HG03575 (cell line): ENCODE results near the gene MLIP.

Experiments
- ATAC-seq: cut with Tn5 transposase; IDR thresholded peaks from one replicate; pipeline ENCODE4 v1.9.1; 2021; ENCODE audit not compliant: unreplicated experiment, insufficient number of reproducible peaks, low FRiP score; ENCODE audit errors: extremely low read depth

The MLIP gene

DNA sequence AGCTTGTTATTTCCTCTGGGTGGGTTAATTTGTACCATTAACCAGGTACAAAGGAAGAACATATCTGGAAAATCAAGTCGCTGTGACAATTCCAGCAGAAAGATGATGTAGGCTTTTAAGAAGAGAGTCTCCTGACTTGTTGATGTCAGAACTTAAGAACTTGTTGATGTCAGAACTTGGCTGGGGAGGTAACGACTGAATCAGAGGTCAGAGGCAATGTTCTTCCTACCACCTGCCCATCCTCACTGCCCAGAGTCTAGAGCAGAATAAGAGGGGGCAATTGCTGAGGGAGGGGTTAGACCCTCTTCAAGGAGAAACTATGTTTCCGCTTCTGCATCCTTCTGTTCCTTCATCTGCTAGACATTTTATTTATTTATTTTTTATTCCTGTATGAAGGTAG is 18.9 kb downstream of the MLIP start:
- ATAC-seq, result no peak

DNA sequence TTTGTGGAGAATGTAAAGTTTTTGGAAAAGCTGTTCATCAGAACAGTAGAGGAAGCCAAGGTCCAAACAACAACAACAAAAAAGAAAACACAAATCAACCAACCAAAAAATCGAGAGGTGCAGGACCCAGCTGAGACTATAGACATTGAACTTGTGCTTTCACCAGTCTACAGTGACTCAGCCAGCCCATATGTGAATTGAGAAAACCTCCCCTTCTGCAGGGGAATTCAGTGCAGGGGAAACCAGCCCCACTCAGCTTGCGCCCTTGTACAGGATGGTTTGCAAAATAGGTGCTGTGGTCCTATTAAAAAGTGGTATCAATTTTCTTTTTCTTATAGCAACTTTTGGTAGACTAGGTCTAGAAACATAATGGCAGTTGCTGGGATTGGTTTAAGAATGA is 21.3 kb downstream of the MLIP start:
- ATAC-seq, result no peak

DNA sequence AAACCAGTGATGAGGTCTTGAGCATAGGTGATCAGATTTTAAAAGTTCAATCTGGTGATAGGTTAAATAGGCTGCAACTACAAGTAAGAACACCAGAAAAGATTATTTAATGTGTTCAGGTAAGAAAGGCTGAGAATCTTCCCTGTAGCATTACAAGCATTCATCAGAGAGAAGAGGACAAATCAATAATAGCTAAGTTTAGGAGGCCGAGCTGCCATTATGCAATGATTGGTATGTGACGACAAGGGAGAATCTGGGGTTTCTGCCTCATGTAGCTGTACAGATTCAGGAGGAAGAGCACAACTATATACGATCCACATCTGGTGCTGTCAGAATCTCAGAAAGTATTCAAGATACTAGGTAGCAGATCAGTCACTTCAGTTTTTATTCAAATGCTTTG is 21.9 kb downstream of the MLIP start:
- ATAC-seq, result no peak

DNA sequence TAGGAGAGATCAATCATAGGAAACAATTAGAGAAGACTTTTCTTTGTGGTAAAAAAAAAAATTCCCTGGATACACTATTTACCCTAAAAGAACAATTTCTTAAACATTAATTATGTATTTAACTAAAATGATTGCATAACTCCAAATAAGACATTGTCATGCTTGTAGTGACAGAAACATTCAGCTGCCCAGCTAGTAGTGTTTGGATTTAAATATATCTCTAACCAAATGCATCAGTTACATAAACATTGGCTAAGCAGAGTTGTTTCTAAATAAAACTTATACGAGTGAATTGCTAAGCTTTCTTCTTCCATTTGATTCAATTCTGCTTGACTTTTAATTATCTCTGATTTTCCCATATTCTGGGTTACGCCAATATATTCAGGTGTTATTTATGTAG is 23.7 kb downstream of the MLIP start:
- no peak for ATAC-seq

DNA sequence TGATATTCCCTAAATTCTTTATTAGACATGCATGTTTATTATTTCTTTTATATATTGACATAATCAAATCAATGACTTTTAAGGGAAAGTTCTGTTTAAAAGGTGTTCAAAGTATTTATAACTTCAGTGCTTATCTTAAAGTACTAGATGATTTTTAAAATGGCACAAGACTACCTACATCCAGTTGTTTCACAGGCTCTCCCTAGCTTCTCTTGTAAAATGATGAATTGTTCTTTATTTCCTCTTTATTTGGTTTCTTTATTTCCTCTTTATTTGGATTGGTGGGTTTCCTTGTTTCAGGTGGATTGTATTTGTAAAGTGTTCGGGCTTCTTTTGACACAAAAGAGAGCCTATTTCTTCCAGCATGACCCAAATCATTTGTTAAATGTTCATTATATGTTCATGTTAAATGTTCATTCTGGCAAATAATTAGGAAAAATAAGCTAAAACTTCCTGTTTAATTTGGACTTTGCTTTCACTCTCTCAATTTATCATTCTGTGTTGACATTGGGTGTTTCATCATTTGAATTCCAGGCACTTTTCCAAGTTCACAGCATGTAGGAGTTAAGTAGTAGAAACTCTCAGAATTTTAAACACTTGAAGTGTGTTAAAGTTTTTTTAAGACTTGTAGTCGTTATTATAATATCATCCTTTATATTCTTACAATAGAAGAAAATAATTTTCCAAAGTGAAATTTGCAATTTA is 24.6 kb downstream of the MLIP start:
- ATAC-seq, result no peak

DNA sequence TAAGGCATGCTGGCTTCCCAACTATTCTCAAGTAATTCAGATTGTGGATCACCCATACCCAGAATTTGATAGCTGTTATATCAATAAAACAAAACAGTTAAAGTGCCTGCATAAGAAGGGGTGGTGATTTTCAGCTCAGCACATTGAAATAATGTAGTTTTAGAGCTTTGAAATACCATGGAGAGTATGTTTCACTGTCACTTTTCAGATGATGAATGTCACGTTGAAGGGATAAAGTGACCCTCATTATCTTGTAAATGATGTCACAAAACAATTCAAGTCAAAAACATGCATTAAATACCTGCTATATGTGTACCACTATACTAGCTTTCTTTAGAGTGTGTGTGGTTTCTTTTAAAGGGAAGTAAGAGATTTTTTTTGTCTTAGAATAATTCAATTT is 27.6 kb downstream of the MLIP start:
- ATAC-seq, result no peak

DNA sequence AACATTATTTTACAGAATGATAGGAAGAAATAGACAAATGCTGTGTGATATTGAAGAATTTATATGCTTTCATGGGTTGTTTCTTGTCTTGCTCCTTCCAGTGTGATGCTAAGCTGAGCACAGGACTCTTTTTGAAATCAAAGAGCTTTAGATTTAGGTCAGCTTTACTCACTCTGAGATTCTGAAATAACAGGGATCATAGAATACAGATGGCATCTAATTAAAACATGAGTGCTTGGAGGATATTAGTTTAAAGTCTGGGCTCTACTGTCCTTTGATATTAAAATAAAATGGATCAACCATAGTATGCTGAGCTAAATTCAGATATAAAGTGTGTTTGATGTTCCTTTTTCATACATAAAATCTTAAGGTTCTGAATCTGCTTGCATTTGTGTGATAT is 29.6 kb downstream of the MLIP start:
- ATAC-seq, result no peak

DNA sequence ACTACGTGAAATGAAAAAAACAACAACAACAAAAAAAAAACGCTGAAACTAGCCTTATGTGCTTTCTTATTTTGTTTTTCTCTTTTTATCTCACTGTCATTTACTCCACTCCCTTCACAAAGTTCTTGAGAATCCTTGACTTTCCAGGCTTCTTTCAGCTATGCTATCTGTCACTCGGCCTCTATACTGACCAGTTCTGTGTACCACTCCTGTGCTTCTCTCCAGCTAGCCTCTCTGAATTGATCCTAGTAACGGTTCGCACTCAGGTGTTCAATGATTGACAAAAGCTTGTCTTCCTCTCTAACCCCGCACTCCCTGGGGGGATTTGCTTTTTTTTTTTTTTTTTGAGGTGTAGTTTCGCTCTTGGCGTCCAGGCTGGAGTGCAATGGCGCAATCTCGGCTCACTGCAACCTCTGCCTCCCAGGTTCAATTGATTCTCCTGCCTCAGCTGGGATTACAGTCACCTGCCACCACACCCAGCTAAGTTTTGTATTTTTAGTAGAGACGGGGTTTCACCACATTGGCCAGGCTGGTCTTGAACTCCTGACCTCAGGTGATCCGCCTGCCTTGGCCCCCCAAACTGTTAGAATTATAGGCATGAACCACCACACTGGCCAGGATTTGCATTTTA is 31.8 kb downstream of the MLIP start:
- ATAC-seq, result no peak

DNA sequence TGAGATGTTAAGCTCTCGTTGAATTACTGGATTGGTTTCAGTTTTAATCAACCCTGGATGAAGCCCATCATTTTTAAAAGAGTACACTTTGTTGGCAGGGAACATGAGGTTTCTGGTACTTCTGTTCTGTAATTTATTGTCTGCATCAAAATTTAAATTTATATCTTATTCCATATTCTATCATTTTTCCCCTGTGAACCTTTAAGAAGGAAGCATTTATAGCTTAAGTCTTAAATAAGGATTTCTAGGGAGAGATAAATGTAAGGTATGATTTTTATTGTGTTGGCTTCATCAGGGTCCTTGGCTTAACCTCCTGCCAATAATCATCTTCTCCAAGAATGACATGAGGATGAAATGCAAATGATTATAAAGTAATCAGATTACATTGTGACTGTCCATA is 40.6 kb downstream of the MLIP start:
- no peak for ATAC-seq

DNA sequence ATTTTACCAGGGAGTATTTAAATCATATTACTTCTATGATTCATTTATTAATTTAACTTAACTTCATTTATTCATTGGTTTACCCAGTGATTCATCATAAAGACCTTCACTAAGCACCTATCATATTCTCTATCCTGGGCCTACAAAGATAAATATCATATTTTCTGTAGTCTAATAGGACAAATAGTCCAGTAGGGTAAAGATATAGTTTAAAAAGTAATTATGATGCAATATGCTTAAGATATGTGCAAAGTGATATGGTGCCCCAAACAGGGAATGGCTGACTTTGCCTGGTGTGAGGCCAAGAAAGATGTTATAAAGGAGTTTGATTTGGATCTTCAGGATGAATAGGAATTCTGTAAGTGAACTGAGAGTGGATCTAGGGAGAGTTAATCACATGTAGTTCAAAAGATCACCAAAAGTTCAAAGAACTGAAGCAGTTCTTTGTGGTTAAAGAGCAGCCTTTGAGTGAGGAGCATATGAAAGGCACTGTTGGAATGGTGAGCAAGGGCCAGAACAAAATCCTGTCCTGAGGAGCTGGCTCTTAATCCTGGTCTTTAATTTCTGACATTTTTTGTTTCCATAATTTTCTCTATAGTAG is 45.5 kb downstream of the MLIP start:
- ATAC-seq, result no peak

DNA sequence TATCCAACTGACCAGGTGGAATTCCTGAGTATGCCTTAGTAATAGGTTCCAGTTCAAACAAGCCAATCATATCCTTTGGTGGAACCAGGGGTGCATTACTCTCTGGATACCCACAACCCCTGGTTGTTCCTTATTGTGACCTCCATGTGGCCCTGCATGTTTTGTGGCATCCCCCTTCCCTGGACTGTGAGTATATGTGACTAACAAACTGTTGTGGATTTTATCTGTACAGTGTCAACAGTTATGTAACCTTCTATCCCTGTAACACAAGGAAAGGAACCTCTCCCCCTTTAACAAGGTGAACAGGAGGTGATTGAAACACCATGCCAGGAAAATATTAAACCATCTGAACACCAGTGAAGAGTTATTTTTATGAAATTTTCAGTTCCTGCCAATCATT is 46.2 kb downstream of the MLIP start:
- no peak for ATAC-seq

DNA sequence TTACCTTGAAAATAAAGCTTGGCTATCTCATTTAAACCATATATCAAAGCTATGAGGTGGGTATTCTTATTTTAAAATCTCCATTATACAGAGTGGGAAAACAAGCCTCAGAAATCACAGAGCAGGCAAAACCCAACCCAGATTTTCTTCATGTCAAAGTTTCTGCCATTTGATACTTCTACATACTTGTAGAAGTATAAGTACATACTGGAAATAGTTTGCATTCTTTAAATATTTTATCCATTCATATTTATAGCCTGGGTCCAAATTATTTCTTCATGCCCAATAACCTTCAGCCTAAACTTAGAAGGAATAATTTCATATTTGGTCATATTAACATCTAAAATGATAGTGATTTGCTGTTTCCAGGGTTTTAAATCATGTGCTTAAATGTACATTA is 61.8 kb downstream of the MLIP start:
- ATAC-seq, result no peak

DNA sequence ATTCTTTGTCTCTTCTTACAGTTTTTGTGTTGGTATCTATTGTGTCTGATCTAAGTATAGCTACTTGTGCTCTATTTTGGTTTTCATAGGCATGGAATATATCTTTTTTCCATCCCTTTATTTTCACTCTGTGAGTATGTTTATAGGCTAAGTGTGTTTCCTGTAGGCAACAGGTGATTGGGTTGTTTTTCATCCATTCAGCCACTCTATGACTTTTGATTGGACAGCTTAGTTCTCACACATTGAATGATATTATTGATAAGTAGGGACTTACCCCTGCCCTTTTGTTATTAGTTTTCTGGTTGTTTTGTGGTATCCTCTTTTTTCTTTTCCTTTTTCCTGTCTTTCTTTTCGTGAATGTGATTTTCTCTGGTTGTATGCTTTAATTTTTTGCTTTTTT is 67.9 kb downstream of the MLIP start:
- ATAC-seq, result no peak

DNA sequence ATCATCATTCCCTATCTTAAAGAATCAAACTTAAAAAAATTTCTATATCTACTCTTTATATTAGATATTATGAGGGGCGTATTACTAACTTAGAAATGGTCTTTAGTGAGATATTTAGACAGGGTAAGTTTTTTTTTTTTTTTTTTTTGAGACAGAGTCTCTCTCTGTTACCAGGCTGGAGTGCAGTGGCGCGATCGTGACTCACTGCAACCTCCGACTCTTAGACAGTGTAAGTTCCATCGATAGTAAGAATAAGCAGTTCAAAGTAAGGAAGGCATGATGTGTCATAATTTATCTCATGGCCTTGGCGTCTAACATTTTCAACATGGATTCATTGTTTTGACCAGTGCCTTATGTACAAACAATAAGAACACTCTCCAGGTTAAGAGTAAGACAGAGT is 72.4 kb downstream of the MLIP start:
- ATAC-seq, result no peak

DNA sequence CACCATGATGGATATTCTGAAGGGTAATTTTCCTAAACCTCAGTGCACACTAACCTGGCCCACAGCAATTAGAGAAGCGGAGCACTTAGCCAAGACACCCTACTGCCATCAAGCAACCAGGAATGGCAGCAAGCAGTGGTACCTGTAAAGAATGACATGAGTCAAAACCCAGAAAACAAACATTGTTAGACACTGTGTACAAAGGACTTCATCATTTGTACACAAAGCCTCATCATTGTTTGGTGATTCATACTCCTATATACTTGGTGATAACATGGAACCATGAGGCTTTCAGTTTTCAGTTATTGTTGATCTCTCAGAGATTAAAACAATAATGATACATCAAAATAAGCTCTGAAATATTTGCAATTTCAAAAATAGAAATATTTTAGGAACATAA is 74.6 kb downstream of the MLIP start:
- no peak for ATAC-seq

DNA sequence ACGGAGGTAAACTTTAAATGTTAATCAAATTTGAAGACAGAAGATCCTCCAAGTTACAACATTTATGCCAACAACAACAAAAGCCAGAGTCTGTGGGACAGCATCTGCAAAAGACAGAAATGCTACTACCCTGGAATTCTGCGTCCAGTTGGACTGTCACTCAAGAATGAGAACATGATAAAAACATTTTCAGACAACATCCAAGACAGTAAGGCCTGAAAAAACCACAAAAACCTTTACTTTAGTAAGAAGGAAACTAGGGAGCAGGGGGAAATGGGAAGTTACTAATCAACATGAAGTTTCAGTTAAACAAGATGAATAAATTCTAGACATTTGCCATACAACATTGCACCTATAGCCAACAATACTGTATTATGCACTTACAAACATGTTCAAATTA is 77.6 kb downstream of the MLIP start:
- no peak for ATAC-seq

DNA sequence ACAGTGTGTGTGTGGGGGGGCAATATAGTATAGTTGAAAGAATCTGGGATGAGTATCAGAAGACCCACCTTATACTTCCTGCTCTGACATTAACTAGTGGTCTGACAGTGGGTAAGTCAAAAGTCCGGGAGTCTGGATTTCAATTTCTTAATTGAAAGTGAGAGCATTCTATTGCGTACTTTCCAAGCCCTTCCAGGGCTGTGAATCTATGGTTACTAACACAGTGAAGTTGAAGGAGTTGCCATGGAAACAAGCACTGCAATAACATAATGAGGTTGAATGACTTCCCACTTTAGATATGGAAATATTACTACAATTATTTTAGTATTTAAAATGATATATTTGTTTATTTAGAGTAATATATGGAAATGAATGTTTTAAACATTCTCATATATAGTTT is 80.2 kb downstream of the MLIP start:
- ATAC-seq, result no peak

DNA sequence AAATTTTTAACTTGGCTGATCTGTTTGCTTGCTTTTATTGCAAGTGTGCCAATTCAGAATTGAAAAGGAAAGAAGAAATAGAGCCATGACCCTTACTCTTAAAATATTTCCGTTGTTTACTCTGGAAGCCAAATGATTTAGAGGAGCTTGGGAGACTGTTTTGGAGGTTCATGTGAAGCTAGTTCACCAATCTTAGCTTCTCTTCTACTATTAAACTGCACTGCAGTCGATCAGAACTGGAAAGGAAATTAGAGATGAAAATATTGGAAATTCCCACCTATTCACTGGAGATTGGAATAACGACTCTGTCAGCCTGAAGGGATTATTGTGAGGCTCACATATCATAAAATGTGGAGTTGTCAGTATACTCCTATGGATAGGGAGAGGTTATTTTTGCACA is 81.8 kb downstream of the MLIP start:
- no peak for ATAC-seq

DNA sequence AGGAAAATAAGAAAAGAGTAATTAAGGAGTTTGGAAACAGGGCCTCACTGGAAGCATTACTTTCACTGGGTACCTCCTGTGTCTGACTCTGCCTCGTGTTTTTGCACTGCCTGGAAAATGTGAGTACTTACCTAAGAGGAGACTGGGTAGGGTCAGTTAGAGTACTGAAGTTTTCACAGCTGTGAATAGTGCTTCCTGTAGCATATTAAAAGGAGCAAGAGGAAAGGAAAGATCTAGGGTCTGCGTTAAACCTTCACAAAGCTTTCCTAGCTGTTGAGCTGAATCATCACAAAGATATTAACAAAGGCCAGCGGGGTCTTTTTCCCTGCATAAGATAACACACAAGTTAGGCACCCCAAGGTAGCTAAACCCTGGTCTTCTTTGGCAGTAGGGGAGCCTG is 82.3 kb downstream of the MLIP start:
- ATAC-seq, result no peak

DNA sequence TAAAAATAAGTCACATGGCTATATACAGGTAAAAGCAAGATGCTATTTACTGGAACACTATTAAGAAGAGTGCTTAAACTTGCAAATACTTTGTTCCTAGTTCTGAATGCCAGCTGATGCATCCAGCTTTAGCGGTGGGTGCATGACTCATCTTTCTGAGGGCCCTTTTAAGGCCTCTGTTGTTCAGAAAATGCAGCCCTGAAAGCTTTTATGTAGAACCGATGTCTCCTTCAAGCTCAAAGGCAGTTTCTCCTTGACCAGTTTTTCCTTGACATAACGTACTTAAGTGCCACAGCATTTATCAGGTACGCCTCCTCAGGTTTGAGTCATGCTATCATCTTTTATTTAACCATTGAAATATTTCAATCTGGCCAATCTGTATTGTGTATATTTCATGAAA is 82.8 kb downstream of the MLIP start:
- ATAC-seq, result no peak

DNA sequence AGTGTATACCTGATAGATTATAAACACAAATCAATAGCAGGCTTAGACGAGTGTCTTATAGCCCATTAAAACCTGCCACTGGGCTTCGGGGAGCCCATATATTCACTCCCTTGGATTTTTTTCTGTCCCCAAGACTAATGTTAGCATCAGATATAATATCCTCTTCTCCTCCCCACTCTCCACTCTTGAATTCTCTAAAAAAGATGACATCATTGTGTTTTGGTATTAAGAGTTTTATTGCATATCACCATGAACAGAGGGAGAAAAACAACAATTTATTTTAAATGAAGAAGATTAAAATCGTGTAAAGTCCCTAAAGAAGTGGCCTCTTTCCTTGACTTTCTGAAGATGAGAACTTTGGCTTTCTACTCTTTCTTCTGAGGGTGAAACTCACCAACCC is 84.4 kb downstream of the MLIP start:
- no peak for ATAC-seq
